22Rv1 (cell line): ENCODE measurements around the gene RFX6.

Source experiments
- CTCF ChIP-seq: fragments of 450-650 bp; IDR thresholded peaks from 2 replicates; pipeline ENCODE4 v1.5.1; 2017; ENCODE audit warnings: mild to moderate bottlenecking
- ZFX ChIP-seq: fragments of 450-650 bp; IDR thresholded peaks from 2 replicates; pipeline ENCODE4 v1.6.1; 2017; ENCODE audit warnings: antibody characterized with exemption, borderline replicate concordance

GRCh38 chr6:116924245-116924644, 47.2 kb downstream of the RFX6 start:
- TF ChIP-seq CTCF = no peak
- TF ChIP-seq ZFX = no peak
